Activated naive CD4-positive, alpha-beta T cell treated with Interleukin-2 at 50 U/mL for 16 hours (primary cell): ENCODE results near the gene SLC38A10.

Source experiments
- DNase-seq: peaks from one replicate; pipeline ENCODE4 v3.0.0-alpha.2; 2020

SLC38A10 gene

GRCh38 chr17:81295676-81296381, 722 bp upstream of the SLC38A10 start:
- DNase-seq = peak; percentile 53

- peak; percentile 25 for DNase-seq
Observed at GRCh38 chr17:81294512-81295030, 536 bp downstream of the SLC38A10 start.

- no peak for DNase-seq
Observed at GRCh38 chr17:81292450-81292849, 2.7 kb downstream of the SLC38A10 start.

GRCh38 chr17:81291662-81292061, 3.4 kb downstream of the SLC38A10 start:
- DNase-seq = peak; percentile 79

GRCh38 chr17:81290230-81290629, 4.9 kb downstream of the SLC38A10 start:
- no peak for DNase-seq

GRCh38 chr17:81289627-81290026, 5.5 kb downstream of the SLC38A10 start:
- no peak for DNase-seq

GRCh38 chr17:81288715-81289114, 6.4 kb downstream of the SLC38A10 start:
- no peak for DNase-seq

- DNase-seq = no peak
Observed at GRCh38 chr17:81287741-81288430, 7.2 kb downstream of the SLC38A10 start.

GRCh38 chr17:81287152-81287551, 8.0 kb downstream of the SLC38A10 start:
- no peak for DNase-seq

- no peak for DNase-seq
Observed at GRCh38 chr17:81286491-81287145, 8.5 kb downstream of the SLC38A10 start.

- no peak for DNase-seq
Observed at GRCh38 chr17:81285894-81286293, 9.2 kb downstream of the SLC38A10 start.

- DNase-seq = peak; percentile 66
Observed at GRCh38 chr17:81285179-81285878, 9.8 kb downstream of the SLC38A10 start.

- no peak for DNase-seq
Observed at GRCh38 chr17:81282876-81283275, 12.2 kb downstream of the SLC38A10 start.

GRCh38 chr17:81282141-81282540, 13.0 kb downstream of the SLC38A10 start:
- no peak for DNase-seq

GRCh38 chr17:81280571-81280970, 14.5 kb downstream of the SLC38A10 start:
- no peak for DNase-seq

GRCh38 chr17:81279278-81280275, 15.5 kb downstream of the SLC38A10 start:
- no peak for DNase-seq

- DNase-seq = no peak
Observed at GRCh38 chr17:81278831-81279230, 16.3 kb downstream of the SLC38A10 start.

GRCh38 chr17:81277946-81278693, 17.0 kb downstream of the SLC38A10 start:
- DNase-seq = no peak

- DNase-seq = no peak
Observed at GRCh38 chr17:81277421-81277820, 17.7 kb downstream of the SLC38A10 start.

GRCh38 chr17:81276781-81277180, 18.3 kb downstream of the SLC38A10 start:
- no peak for DNase-seq

GRCh38 chr17:81274471-81274855, 20.6 kb downstream of the SLC38A10 start:
- DNase-seq = no peak
